ENCODE results near the gene PPP1R17.

PPP1R17 gene

GRCh38 chr7:31651234-31652062 is 35.6 kb upstream of the PPP1R17 start:
- TF ChIP-seq, protein P1, sequence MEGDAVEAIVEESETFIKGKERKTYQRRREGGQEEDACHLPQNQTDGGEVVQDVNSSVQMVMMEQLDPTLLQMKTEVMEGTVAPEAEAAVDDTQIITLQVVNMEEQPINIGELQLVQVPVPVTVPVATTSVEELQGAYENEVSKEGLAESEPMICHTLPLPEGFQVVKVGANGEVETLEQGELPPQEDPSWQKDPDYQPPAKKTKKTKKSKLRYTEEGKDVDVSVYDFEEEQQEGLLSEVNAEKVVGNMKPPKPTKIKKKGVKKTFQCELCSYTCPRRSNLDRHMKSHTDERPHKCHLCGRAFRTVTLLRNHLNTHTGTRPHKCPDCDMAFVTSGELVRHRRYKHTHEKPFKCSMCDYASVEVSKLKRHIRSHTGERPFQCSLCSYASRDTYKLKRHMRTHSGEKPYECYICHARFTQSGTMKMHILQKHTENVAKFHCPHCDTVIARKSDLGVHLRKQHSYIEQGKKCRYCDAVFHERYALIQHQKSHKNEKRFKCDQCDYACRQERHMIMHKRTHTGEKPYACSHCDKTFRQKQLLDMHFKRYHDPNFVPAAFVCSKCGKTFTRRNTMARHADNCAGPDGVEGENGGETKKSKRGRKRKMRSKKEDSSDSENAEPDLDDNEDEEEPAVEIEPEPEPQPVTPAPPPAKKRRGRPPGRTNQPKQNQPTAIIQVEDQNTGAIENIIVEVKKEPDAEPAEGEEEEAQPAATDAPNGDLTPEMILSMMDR (IDR thresholded peaks at IDR 0.05; ENCODE audit: extremely low read depth, missing control alignments): no peak
- DNase-seq (ENCODE audit: low spot score): no peak

DNA sequence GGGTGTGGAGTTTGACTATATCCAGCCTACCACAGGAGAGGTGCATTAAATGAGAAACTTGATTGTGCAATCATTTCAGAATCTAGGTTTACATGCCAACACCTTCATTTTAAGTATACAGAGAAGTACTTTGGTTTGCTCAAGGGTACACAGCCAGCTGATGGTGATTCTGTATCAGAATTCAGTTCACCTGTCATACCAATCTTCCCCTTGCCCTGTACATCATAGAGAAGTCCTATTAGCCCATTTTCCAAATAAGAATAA is 35.0 kb upstream of the PPP1R17 start:
- TF ChIP-seq, protein P1 (IDR thresholded peaks at IDR 0.05; ENCODE audit: extremely low read depth, missing control alignments): no peak
- DNase-seq (ENCODE audit: low spot score): no peak

DNA sequence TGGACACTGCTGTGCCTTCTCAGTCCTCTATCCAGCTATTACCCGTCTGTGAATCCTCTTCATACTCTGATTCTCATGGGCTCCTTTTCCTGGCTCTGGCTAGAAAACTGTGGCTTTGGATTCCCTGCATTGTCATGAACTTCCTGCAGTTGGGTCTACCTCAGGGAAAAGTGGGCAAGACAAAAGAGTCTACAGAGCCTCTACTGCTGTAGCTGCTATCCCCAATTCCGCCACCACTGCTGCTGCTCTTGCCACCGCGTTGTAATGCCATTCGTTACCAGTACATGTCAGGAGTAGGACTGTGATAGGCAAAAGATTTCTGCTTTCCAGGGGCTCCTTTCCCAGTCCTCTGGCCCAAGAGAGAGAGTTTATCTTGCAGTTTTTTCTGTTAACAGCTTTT is 23.9 kb upstream of the PPP1R17 start:
- TF ChIP-seq, protein P1 (IDR thresholded peaks at IDR 0.05; ENCODE audit: extremely low read depth, missing control alignments): no peak
- DNase-seq (ENCODE audit: low spot score): no peak

DNA sequence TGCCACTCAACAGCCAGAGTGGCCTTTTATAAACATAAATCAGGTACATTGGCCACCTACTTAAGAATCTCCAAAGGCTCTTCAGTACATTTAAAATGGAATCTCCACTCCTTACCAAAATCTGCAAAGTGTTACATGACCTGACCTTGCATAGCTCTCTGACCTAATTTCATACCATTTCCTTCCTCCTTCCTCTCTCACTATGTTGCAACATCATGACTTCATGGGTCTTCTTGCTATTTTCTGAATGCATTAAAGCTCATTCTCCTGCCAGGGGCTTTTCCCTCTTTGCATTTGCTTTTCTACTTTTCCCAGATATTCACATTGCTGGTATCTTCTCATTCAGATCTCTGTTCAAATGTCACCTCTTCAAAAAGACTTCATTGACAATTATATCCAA is 22.1 kb upstream of the PPP1R17 start:
- TF ChIP-seq, protein P1 (IDR thresholded peaks at IDR 0.05; ENCODE audit: extremely low read depth, missing control alignments): no peak
- no peak for DNase-seq (ENCODE audit: low spot score)

GRCh38 chr7:31665546-31665945 is 21.5 kb upstream of the PPP1R17 start:
- TF ChIP-seq, protein P1 (IDR thresholded peaks at IDR 0.05; ENCODE audit: extremely low read depth, missing control alignments): no peak
- no peak for DNase-seq (ENCODE audit: low spot score)

GRCh38 chr7:31669461-31669860 is 17.6 kb upstream of the PPP1R17 start:
- DNase-seq (ENCODE audit: low spot score): no peak
- TF ChIP-seq, protein P1 (IDR thresholded peaks at IDR 0.05; ENCODE audit: extremely low read depth, missing control alignments): no peak

DNA sequence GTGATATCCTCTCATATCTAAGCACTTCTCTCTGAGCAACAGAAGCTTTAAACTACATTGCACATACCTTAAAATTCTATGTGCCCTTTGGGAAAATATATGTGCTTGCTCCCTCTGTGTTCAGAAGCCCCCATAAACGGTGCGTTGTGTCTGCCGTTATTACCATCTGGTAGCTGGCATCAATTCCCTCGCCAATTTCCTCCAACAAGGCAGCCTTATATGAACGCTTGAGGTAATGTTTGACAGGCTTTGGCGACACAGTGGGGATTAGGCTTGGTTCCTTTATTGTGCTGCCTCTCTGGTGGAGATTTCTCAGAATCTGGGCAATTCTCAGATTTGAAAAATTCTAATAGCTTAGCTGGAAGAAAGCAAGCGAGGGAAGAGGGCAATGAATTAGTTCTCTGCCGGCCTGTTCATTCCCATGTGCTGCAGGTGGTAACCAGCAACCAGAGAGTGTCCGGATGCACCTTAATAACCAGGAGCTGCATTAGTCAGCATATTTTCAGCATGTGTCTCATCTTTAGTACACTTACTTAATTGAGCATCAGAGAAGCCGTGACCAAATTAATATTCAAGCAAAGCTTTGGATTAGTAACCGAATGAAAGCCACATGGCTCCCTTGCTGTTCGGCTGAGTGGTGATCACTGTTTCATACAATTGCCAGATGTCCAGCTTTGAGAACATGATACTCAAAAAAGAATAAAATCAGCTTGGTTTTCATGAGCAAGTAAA is 7.3 kb upstream of the PPP1R17 start:
- TF ChIP-seq, protein P1 (IDR thresholded peaks at IDR 0.05; ENCODE audit: extremely low read depth, missing control alignments): no peak
- DNase-seq (ENCODE audit: low spot score): no peak

All from GM20000 (cell line).